NAMALWA (cell line): ENCODE results near the gene DENND1A.
"Not testable (repeated sequence)": the region's sequence is repeated elsewhere in the genome, so short reads cannot be mapped to it uniquely, and the experiment has no call there.

Experiments used
- DNase-seq: peaks from one replicate; pipeline ENCODE4 v3.0.0-alpha.2; 2015; ENCODE audit warnings: low spot score

The DENND1A gene

GRCh38 chr9:123816817-123817472, 113.0 kb downstream of the DENND1A start:
- no peak for DNase-seq

DNA sequence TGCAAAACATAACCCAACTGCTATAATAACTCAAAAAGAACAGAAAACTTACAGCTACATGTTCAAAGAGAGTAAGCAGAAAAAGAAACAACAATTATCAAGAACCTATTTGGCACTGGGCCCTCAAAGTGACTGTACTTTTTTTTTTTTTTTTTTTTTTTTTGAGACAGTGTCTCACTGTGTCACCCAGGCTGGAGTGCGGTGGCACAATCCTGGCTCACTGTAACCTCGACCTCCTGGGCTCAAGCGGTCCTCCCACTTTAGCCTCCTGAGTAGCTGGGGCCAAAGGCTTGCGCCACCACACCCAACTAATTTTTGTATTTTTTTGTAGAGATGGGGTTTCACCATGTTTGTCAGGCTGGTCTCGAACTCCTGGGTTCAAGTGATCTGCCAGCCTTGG, 114.1 kb downstream of the DENND1A start:
- not testable (repeated sequence) for DNase-seq

DNA sequence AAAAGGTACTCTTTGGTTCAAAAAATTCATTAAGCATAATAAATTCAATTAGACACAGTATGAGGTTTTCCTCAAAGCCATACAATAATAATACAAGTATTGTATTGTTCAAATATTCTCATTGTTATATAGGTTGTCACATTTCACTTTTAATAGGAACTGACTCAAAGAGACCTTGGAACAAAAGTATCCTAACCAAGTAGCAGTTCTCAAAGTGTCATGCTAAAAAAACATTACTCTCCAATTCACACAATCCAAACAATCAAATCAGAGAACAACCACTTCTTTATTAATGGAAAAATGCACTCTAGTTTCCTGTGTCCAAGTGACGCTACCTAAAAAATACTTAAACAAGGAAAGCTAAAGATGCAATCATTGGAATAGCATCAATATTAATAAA, 115.4 kb downstream of the DENND1A start:
- DNase-seq: no peak

DNA sequence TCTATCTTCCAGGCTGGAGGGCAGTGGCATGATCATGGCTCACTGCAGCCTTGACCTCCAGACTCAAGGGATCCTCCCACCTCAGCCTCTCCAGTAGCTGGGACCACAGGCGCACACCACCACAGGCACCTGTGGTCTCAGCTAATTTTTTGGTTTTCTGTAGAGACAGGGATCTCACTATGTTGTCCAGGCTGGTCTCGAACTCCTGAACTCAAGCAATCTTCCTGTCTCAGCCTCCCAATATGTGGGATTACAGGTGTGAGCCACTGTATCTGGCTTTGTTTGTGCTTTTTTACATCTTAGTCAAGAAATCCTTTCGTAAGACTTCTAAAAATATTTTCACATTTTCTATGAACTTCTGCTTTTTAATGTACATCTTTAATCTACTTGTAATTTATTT, 116.9 kb downstream of the DENND1A start:
- no peak for DNase-seq

DNA sequence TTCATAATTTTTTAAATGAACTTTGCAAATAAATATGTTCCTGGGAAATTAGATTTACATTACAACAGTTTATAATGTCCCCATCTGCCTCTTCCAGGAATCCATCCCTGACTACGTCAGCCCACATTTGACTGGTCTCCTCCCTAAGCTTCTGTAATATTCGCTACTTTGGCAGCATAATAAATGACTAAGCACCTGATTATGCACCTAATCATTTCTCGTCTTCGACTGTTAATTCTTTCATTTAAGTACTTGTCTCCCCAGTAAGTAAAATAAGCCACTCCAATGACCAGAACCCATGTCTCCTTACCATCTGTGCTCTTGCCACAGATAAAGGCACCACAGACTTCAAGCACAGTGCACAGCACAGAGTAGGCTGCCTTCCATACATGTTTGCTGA, 122.7 kb downstream of the DENND1A start:
- no peak for DNase-seq

DNA sequence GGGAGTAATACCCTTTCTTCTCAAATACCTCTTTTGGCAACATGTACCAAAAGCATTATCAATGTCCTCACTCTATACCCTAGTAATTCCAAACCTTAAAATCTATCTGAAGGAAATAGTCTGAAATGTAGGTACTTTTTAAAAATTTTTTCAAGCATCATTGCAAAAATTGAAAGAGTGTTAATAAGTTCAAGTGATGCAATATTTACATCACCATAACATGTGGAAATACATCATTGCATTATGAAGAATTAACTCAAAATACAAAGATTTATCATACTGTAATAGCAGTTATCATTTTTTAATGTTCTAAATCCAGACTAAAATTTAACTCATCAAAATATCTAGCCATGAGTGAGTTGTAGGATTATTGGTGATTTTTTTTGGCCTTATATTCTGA, 123.1 kb downstream of the DENND1A start:
- DNase-seq: no peak

- DNase-seq: no peak
These were observed 131.7 kb downstream of the DENND1A start for GRCh38 chr9:123798195-123798594.

DNA sequence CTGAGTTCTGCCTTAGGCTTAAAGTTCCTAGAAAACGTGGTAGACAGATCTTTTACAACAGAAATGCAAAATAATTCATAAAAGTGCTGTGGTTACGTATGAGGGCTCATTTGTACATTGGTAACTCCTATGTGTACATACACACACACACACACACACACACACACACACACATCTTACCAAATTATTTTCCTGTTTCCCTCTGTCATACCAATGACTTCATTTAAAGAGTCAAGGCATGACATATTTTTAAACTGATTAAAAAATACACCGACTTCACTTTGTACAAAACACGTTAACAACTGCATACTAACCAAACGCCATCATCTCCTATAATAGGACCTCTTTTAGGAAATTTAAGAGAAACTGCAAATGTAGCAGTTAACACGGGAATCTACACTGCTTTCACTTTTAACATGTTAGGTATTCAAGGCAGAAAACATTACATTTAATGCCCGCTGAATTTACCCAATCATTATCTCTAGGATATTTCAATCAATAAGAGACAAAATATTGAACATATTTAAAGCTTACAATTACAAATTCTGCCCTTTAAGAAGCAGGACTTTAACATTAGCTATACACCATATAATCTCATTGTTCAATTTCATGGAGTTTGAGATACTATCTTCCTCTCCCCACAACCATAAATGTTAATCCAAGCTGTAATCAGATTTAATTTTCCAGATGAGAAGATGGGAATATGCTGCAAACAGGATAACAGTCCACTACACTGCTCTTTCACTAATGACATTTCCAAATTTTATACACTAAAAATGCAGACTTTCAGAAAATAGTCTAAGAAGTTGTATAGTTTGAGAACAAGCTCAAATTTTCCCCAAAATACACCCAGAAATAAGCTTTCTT, 133.1 kb downstream of the DENND1A start:
- no peak for DNase-seq

GRCh38 chr9:123796094-123796493, 133.8 kb downstream of the DENND1A start:
- no peak for DNase-seq

- no peak for DNase-seq
These were observed 134.6 kb downstream of the DENND1A start for GRCh38 chr9:123795336-123795735.

DNA sequence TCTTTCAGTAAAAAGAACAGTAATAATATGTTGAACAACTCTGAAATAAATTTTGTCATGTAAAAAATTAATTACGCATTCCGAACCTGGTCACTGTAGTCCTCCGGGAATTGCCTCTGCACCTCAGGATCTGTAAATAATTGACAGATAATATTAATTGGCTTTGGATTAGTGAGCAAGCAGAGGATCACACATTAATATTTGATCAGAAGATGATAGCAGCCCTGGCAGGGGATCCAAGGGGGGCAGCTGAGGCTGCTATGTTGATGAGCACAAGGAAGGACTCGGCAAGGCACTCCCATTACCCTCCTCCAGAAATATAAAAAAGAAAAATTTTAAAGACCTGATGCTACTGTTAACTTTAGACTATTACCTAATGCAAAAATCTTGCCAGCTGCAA, 137.4 kb downstream of the DENND1A start:
- no peak for DNase-seq

DNA sequence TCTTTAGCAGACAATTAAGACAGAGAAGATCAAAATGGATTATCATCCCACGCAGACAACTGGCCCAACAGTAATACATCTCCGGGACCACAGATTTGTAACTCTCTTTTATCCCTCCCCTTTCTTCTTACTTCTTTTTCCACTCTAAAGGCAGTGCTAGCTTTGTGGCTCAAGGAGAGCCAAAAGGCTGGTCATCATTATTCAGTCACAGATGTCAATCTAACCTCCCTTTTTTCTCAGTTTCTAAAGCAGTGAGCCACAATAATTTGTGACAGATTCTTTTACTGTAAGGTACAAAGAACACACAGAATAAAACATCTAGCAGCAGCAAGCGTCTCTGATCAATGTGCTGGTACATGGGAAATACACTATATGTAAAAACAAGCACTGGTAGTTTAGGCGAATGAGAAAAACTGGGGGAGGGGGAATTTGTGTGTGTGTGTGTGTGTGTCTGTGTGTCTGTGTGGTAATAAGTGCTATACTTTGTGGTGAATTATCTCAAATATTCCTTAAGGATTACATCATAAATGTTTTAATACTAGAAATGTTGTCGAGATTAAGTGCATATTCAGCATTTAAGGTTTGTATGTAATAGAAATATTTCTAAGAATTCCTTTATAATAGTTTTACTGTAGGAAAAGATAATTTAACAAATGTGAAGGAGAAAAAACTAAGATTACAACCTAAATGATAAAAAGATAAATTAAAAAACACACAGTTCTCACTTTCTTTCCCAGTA, 140.2 kb downstream of the DENND1A start:
- DNase-seq: no peak

GRCh38 chr9:123787416-123787815, 142.5 kb downstream of the DENND1A start:
- no peak for DNase-seq

- no peak for DNase-seq
These were observed 145.4 kb downstream of the DENND1A start for GRCh38 chr9:123784518-123784917.

DNA sequence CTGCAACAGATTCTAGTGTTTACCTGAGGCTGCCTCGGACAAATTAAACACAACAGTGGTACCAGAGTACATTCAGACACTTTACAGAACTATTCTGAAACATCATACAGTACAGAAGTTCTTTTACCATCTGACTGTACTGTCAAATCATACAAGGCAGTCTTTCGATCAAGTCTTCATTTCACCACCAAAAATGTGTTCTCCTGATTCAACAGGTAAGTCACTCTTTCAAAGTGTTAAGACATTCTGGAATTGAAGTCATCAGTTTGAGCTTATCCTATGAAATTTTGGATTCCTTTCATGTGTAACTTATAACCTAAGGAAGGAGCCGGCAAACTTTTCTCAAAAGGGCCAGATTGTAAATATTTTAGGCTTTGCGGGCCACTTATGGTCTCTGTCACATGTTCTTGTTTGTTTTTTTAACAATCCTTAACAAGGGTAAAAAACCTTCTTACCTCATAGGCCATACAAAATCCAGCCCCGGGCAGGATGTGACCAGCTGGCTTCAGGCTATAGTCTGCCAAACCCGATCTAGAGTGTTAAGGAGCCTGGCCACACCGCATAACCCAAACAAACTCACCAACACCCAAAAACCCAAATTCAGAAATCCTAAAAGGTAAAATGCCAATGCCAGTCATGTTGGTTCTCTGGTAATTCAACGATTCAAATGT, 151.6 kb downstream of the DENND1A start:
- no peak for DNase-seq

DNA sequence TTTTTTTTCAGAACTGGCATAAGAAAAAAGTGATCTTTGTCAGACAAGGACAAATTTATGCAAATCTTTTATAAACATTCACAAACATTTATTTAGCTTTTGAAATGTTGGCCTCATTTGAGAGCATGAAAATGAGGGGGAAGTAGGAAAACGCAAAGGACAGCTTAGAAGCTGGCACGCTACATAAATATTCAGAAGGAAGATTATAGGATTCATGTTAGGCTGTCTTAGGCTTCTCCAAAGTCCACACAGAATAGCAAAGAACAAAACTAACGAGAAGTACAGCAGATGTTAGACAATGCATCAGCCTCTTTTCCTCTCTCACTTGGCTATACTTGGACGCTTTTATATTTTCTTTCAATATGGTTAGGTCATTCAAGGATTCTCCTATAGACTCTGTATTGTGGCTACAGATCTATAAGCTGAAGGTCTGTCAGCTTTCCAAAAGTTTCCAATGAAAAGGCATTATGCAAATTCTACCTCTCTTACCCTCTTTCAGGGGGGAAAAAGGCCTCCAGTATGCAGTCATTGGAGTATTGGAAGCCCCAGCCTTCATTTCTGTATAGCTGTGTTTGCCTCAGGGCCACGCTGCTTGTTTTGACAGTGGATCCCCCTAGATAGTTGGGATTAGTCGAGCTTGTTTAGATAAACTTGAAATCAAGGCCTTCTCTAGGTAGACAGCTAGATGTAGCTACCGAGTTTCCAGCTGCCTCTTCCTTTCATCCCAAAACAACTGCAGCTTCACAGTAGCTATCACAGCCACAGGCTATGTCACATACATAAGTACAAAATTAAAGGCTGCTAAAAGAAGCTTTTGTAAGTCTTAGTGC, 153.0 kb downstream of the DENND1A start:
- DNase-seq: no peak

DNA sequence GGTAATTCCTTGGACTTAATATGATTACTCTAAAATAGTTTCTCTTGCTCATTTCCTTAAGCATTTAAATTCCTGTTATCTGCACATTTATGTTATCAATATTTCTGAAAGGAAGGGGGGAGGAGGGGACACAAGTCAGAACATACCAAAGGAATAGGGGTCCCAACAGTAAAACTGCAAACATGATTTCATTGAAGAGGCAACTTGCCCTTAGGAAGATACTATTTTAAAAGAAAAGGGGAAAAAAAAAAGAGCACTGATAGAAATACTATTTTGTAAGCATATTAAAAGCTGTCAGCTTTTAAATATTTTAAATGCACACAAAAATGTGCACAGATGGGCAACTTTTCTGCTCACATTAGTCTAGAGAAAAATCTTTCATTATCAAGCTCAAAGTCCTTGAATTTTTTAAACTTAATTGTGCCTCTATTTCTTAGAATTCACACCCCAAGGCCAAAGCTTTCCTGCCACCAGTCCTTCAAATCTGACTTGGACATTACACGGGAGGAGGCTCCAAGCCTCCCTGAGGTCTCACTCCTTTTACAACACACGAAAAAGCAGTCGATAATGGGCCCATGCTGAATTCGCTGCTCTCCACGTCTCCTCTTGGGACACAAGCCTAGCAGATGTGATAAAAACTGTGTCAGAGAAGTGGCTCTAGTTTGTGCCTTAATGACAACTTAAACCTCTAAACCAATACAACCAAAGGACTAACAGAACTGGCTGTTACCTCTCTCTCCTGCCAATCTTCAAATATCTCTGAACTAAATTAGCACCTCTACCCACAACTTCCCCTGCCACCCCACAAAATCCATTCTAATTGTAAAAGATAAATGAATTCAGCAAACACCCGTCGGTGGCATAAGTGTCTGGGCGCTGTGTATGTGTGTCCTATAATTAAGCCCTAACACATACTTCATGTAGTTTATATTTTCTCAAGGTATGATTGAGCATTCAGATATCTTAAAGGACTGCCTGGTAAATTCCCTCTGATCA, 154.3 kb downstream of the DENND1A start:
- DNase-seq: no peak

DNA sequence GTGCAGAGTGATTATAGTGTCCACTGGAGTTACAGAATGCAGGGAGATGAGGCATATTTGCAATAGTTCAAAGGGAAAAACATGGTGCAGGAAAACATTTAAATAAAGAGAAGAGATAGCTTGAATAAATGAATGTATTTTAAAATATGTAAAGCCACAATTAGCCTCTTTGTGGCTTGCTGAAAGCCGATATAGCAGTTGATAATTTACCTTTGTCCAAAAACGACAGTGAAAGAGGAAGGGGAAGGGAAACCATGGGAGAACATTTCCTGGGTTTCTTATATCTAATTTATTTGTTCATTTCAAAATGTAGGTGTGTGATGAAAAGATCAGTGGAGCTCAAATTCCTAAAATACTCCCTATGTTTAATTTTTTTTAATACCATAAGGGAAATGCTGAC, 156.1 kb downstream of the DENND1A start:
- no peak for DNase-seq

GRCh38 chr9:123772967-123773366, 157.0 kb downstream of the DENND1A start:
- no peak for DNase-seq

- no peak for DNase-seq
These were observed 157.6 kb downstream of the DENND1A start for GRCh38 chr9:123772374-123772773.
